CD4-positive, CD25-positive, alpha-beta regulatory T cell (primary cell): Measurements from ENCODE around the gene DNAJC3. TPM values are rescaled to one million over a fixed set of nuclear protein-coding genes. Genes with fewer than 3 reads are reported as not detected.
A peak's percentile ranks its signal among the peaks of the same experiment; 100 is the strongest.
"Not testable (repeated sequence)": the region's sequence is repeated elsewhere in the genome, so short reads cannot be mapped to it uniquely, and the experiment has no call there.

Experiments
- ATAC-seq, 2 donors: fragments of 150-1000 bp; cut with Tn5 transposase; one replicate each; pipeline ENCODE4 v1.10.0; 2021; ENCODE audit warnings: low read depth in 2 of 2, moderate number of reproducible peaks in 2 of 2, moderate library complexity in 1 of 2
- DNase-seq, 3 donors: peaks; one replicate each; pipeline versions ENCODE4 v3.0.0 to v3.0.0-alpha.2; 2012 to 2022; ENCODE audit warnings: mixed read lengths in 1 of 3
- H3K27ac ChIP-seq: one replicate; pipeline ENCODE4 v1.7.0; 2013; ENCODE audit warnings: mild to moderate bottlenecking, low read length; ENCODE audit not compliant: insufficient read depth, poor library complexity, severe bottlenecking
- H3K27me3 ChIP-seq: one replicate; pipeline ENCODE4 v1.7.0; 2013; ENCODE audit warnings: low read length; ENCODE audit not compliant: control insufficient read depth, insufficient read depth
- H3K36me3 ChIP-seq: one replicate; pipeline ENCODE4 v1.7.0; 2013; ENCODE audit warnings: mild to moderate bottlenecking, low read length, moderate library complexity; ENCODE audit not compliant: control insufficient read depth, insufficient read depth
- H3K4me1 ChIP-seq: 2 replicates; pipeline ENCODE4 v1.7.0; 2013; ENCODE audit warnings: mild to moderate bottlenecking, low read length; ENCODE audit not compliant: insufficient read depth, control insufficient read depth, poor library complexity, severe bottlenecking
- H3K4me3 ChIP-seq: one replicate; pipeline ENCODE4 v1.7.0; 2013; ENCODE audit warnings: low read depth, mild to moderate bottlenecking, low read length, moderate library complexity
- H3K9me3 ChIP-seq, 2 experiments: 1 replicate in 1 of 2; 2 replicates in 1 of 2; pipeline ENCODE4 v1.7.0; 2013; ENCODE audit warnings: low read length in 2 of 2, mild to moderate bottlenecking in 1 of 2, moderate library complexity in 1 of 2; ENCODE audit not compliant: control insufficient read depth in 2 of 2
- H3K27ac Mint-ChIP-seq, 3 donors: one replicate each; pipeline ENCODE4 v1.8.0; 2020 to 2022; ENCODE audit warnings: mild to moderate bottlenecking in 3 of 3, mixed read lengths in 3 of 3, moderate library complexity in 2 of 3
- H3K27me3 Mint-ChIP-seq: one replicate; pipeline ENCODE4 v1.8.0; 2022; ENCODE audit warnings: mild to moderate bottlenecking, mixed read lengths
- H3K36me3 Mint-ChIP-seq: one replicate; pipeline ENCODE4 v1.8.0; 2020; ENCODE audit warnings: mixed read lengths
- H3K4me1 Mint-ChIP-seq, 4 donors: one replicate each; pipeline ENCODE4 v1.8.0; 2020 to 2022; ENCODE audit warnings: mixed read lengths in 4 of 4, mild to moderate bottlenecking in 1 of 4
- H3K4me3 Mint-ChIP-seq, 4 donors: one replicate each; pipeline ENCODE4 v1.8.0; 2020 to 2022; ENCODE audit warnings: mild to moderate bottlenecking in 4 of 4, mixed read lengths in 4 of 4, moderate library complexity in 3 of 4
- H3K9me3 Mint-ChIP-seq, 7 donors: one replicate each; pipeline ENCODE4 v1.8.0; 2020 to 2022; ENCODE audit warnings: mixed read lengths in 7 of 7, mild to moderate bottlenecking in 3 of 7, moderate library complexity in 2 of 7
- polyA plus RNA-seq, 4 donors: library from polyadenylated mRNA; unstranded; fragments of 300-500 nt; fragmentation: Illumina TruSeq; gene quantifications; one replicate each; pipeline ENCODE4 v1.2.3, GENCODE V29; 2021
- total RNA-seq: library from RNA; stranded (reverse); gene quantifications from one replicate; pipeline ENCODE4 v1.2.3, GENCODE V29; 2022

Gene DNAJC3
- total and polyA plus RNA-seq, 5 donors from 2014 or later, result 11.1 to 22.4 (median 15.0) TPM

GRCh38 chr13:95752677-95753076 is 75.7 kb downstream of the DNAJC3 start:
- Histone ChIP-seq H3K4me3 (no peak overlapping the region), H3K9me3 (no peaks in the 10 kb centered on the region), H3K27me3 (no peaks in the 10 kb centered on the region), H3K27ac (no peak overlapping the region), H3K36me3 (peaks cover 3% of the 10 kb centered on the region), H3K4me1 (no peaks in the 10 kb centered on the region)
- Mint-ChIP-seq H3K36me3 (peaks cover 13% of the 10 kb centered on the region), H3K9me3 (peaks cover 0 to 1% (median 0%) of the 10 kb centered on the region in 7 donors), H3K4me1 (peaks cover 12 to 22% (median 16%) of the 10 kb centered on the region in 4 donors), H3K27me3 (no peaks in the 10 kb centered on the region), H3K4me3 (no peak overlapping the region), H3K27ac (no peak overlapping the region)
- DNase-seq, result no peak
- no peak for ATAC-seq

- H3K9me3 Mint-ChIP-seq, result peaks cover 0 to 1% (median 0%) of the 10 kb centered on the region in 7 donors
- H3K36me3 Mint-ChIP-seq, result peaks cover 18% of the 10 kb centered on the region
- no peak overlapping the region for H3K27ac Mint-ChIP-seq
- Histone ChIP-seq H3K27me3 (no peaks in the 10 kb centered on the region), H3K4me3 (no peak overlapping the region), H3K4me1 (no peaks in the 10 kb centered on the region), H3K9me3 (no peaks in the 10 kb centered on the region), H3K36me3 (peaks cover 8% of the 10 kb centered on the region), H3K27ac (no peak overlapping the region)
- peaks cover 13 to 19% (median 17%) of the 10 kb centered on the region in 4 donors for H3K4me1 Mint-ChIP-seq
- no peaks in the 10 kb centered on the region for H3K27me3 Mint-ChIP-seq
- no peak for DNase-seq
- no peak for ATAC-seq
- H3K4me3 Mint-ChIP-seq, result no peak overlapping the region
These were observed 77.1 kb downstream of the DNAJC3 start for GRCh38 chr13:95754069-95754468.

GRCh38 chr13:95756072-95756471 is 79.1 kb downstream of the DNAJC3 start:
- Mint-ChIP-seq H3K4me3 (no peak overlapping the region), H3K36me3 (peaks cover 33% of the 10 kb centered on the region), H3K27ac (no peak overlapping the region), H3K9me3 (peaks cover 0 to 1% (median 0%) of the 10 kb centered on the region in 7 donors), H3K4me1 (peaks cover 10 to 16% (median 12%) of the 10 kb centered on the region in 4 donors), H3K27me3 (no peaks in the 10 kb centered on the region)
- DNase-seq (no peak), ATAC-seq (no peak)
- Histone ChIP-seq H3K4me3 (no peak overlapping the region), H3K36me3 (peaks cover 21% of the 10 kb centered on the region), H3K9me3 (no peaks in the 10 kb centered on the region), H3K27ac (no peak overlapping the region), H3K4me1 (no peaks in the 10 kb centered on the region), H3K27me3 (no peaks in the 10 kb centered on the region)

- H3K27ac Mint-ChIP-seq, H3K4me1 Mint-ChIP-seq, H3K9me3 Mint-ChIP-seq, H3K4me1 ChIP-seq, DNase-seq, H3K27me3 ChIP-seq, H3K27ac ChIP-seq, ATAC-seq, H3K4me3 ChIP-seq, H3K27me3 Mint-ChIP-seq, H3K4me3 Mint-ChIP-seq, H3K9me3 ChIP-seq: not testable (repeated sequence)
- peaks cover 50% of the 10 kb centered on the region for H3K36me3 ChIP-seq
- H3K36me3 Mint-ChIP-seq, result peaks cover 41% of the 10 kb centered on the region
These were observed 85.7 kb downstream of the DNAJC3 start for GRCh38 chr13:95762626-95763025.

GRCh38 chr13:95763601-95764000 is 86.7 kb downstream of the DNAJC3 start:
- Histone ChIP-seq H3K4me3 (no peak overlapping the region), H3K9me3 (no peaks in the 10 kb centered on the region), H3K36me3 (peaks cover 50% of the 10 kb centered on the region), H3K4me1 (no peaks in the 10 kb centered on the region), H3K27me3 (no peaks in the 10 kb centered on the region), H3K27ac (no peak overlapping the region)
- Mint-ChIP-seq H3K4me3 (no peak overlapping the region), H3K27ac (no peak overlapping the region), H3K36me3 (peaks cover 44% of the 10 kb centered on the region), H3K4me1 (no peaks in the 10 kb centered on the region), H3K27me3 (no peaks in the 10 kb centered on the region), H3K9me3 (no peaks in the 10 kb centered on the region)
- DNase-seq (no peak), ATAC-seq (no peak)

- Mint-ChIP-seq H3K4me1 (peaks cover 10 to 22% (median 13%) of the 10 kb centered on the region in 4 donors), H3K27ac (peak overlapping the region in 1 of 3 donors; percentile 1), H3K9me3 (no peaks in the 10 kb centered on the region), H3K4me3 (no peak overlapping the region), H3K27me3 (no peaks in the 10 kb centered on the region), H3K36me3 (peaks cover 37% of the 10 kb centered on the region)
- H3K4me1 ChIP-seq, result no peaks in the 10 kb centered on the region
- ATAC-seq (no peak), DNase-seq (no peak)
- H3K27me3 ChIP-seq, result no peaks in the 10 kb centered on the region
- H3K36me3 ChIP-seq, result peaks cover 22% of the 10 kb centered on the region
- no peak overlapping the region for H3K4me3 ChIP-seq
- H3K9me3 ChIP-seq, result no peaks in the 10 kb centered on the region
- no peak overlapping the region for H3K27ac ChIP-seq
These were observed 95.0 kb downstream of the DNAJC3 start for GRCh38 chr13:95771905-95772304.

- peaks cover 2 to 13% (median 6%) of the 10 kb centered on the region in 4 donors for H3K4me1 Mint-ChIP-seq
- Histone ChIP-seq H3K4me3 (no peak overlapping the region), H3K27me3 (no peaks in the 10 kb centered on the region), H3K27ac (no peak overlapping the region), H3K9me3 (no peaks in the 10 kb centered on the region), H3K36me3 (peaks cover 28% of the 10 kb centered on the region), H3K4me1 (no peaks in the 10 kb centered on the region)
- H3K36me3 Mint-ChIP-seq, result peaks cover 32% of the 10 kb centered on the region
- H3K27me3 Mint-ChIP-seq, result no peaks in the 10 kb centered on the region
- no peak overlapping the region for H3K27ac Mint-ChIP-seq
- H3K9me3 Mint-ChIP-seq, result no peaks in the 10 kb centered on the region
- no peak overlapping the region for H3K4me3 Mint-ChIP-seq
- DNase-seq (no peak), ATAC-seq (no peak)
These were observed 102.6 kb downstream of the DNAJC3 start for GRCh38 chr13:95779522-95779921.

- Mint-ChIP-seq H3K36me3 (peaks cover 30% of the 10 kb centered on the region), H3K4me3 (no peak overlapping the region), H3K9me3 (no peaks in the 10 kb centered on the region), H3K27ac (no peak overlapping the region), H3K27me3 (no peaks in the 10 kb centered on the region), H3K4me1 (peaks cover 2 to 7% (median 4%) of the 10 kb centered on the region in 4 donors)
- Histone ChIP-seq H3K9me3 (no peaks in the 10 kb centered on the region), H3K4me1 (no peaks in the 10 kb centered on the region), H3K27me3 (no peaks in the 10 kb centered on the region), H3K36me3 (peaks cover 30% of the 10 kb centered on the region), H3K27ac (no peak overlapping the region), H3K4me3 (no peak overlapping the region)
- ATAC-seq (no peak), DNase-seq (no peak)
These were observed 104.1 kb downstream of the DNAJC3 start for GRCh38 chr13:95781016-95781415.
